Endothelial cell of umbilical vein (primary cell): ENCODE data around the gene KLF5. TPM values are rescaled to one million over a fixed set of nuclear protein-coding genes. Genes with fewer than 3 reads are reported as not detected.

Source experiments
- BruUV-seq: library from RNA; stranded (reverse); fragments of 400-500 nt; replicated peaks from 2 replicates; lab custom pipeline; 2021; lab: Mats Ljungman, UMichigan
- CTCF ChIA-PET: fragments of 300-600, 350-600 bp; sonication (Branson Sonifier 250); formaldehyde crosslinking; loops from one replicate; lab custom pipeline; 2021; ENCODE audit warnings: antibody characterized with exemption, inconsistent platforms; lab: Charles Lee
- POLR2A ChIA-PET: fragments of 300-600, 350-600 bp; sonication (Branson Sonifier 250); formaldehyde crosslinking; loops from one replicate; lab custom pipeline; 2021; ENCODE audit warnings: antibody characterized with exemption, inconsistent platforms; lab: Charles Lee
- DNase-seq: peaks from one replicate; pipeline ENCODE4 v3.0.0-alpha.2; 2011; ENCODE audit warnings: low read depth, low spot score
- FAIRE-seq: peaks from 2 replicates; lab custom pipeline; 2011; peaks lifted over from hg19 to GRCh38; lab: Jason Lieb, UNC
- H2AFZ ChIP-seq: 2 replicates; pipeline ENCODE4 v1.6.0; 2012; ENCODE audit warnings: low read depth, low read length, control low read depth, inconsistent platforms
- H3K27ac ChIP-seq: 2 replicates; pipeline ENCODE4 v1.5.1; 2011; ENCODE audit warnings: low read depth, mild to moderate bottlenecking, control low read depth, low read length, moderate library complexity; ENCODE audit not compliant: insufficient read depth
- H3K27me3 ChIP-seq, 2 experiments: 2 replicates each; pipeline versions ENCODE4 v1.6.0 to v1.6.1; 2011; ENCODE audit warnings: low read length in 2 of 2, mixed read lengths in 1 of 2; ENCODE audit not compliant: control insufficient read depth in 2 of 2, insufficient read depth in 2 of 2
- H3K36me3 ChIP-seq, 2 experiments: 2 replicates in 1 of 2; 3 replicates in 1 of 2; pipeline ENCODE4 v1.5.1; 2011; ENCODE audit warnings: low read length in 2 of 2, mild to moderate bottlenecking in 1 of 2, moderate library complexity in 1 of 2; ENCODE audit not compliant: control insufficient read depth in 2 of 2, insufficient read depth in 2 of 2; ENCODE audit errors: extremely low read depth in 1 of 2
- H3K4me1 ChIP-seq: 3 replicates; pipeline ENCODE4 v1.5.1; 2011; ENCODE audit warnings: mild to moderate bottlenecking, low read length; ENCODE audit not compliant: control insufficient read depth, insufficient read depth; ENCODE audit errors: extremely low read depth
- H3K4me2 ChIP-seq: 2 replicates; pipeline ENCODE4 v1.6.1; 2011; ENCODE audit warnings: low read length, control low read depth, mixed read lengths; ENCODE audit not compliant: insufficient read depth
- H3K4me3 ChIP-seq, 3 experiments: fragments of 200-600 bp in 1 of 3; sonication (generic), shearing (Covaris generic) in 1 of 3; replicated peaks in 1 of 3; 2 replicates each; pipeline ENCODE4 v1.5.1; 2011 to 2016; ENCODE audit warnings: control low read depth in 3 of 3, low read length in 3 of 3, mild to moderate bottlenecking in 2 of 3, inconsistent platforms in 1 of 3, low read depth in 1 of 3, moderate library complexity in 1 of 3; ENCODE audit not compliant: insufficient read depth in 1 of 3
- H3K79me2 ChIP-seq: 2 replicates; pipeline ENCODE4 v1.6.0; 2012; ENCODE audit warnings: low read length, inconsistent platforms; ENCODE audit not compliant: control insufficient read depth, insufficient read depth
- H3K9ac ChIP-seq: replicated peaks from 2 replicates; pipeline ENCODE3; 2011; ENCODE audit warnings: low read length, control low read depth; ENCODE audit not compliant: insufficient read depth; ENCODE audit errors: extremely low read depth
- H3K9me1 ChIP-seq: replicated peaks from 3 replicates; pipeline ENCODE4 v1.6.0; 2011; ENCODE audit warnings: mild to moderate bottlenecking, low read length; ENCODE audit not compliant: control insufficient read depth, insufficient read depth; ENCODE audit errors: extremely low read depth
- H3K9me3 ChIP-seq: replicated peaks from 2 replicates; pipeline ENCODE4 v1.5.1; 2012; ENCODE audit warnings: low read length, inconsistent platforms; ENCODE audit not compliant: control insufficient read depth, insufficient read depth
- H4K20me1 ChIP-seq: replicated peaks from 2 replicates; pipeline ENCODE3; 2011; ENCODE audit warnings: mild to moderate bottlenecking, low read length; ENCODE audit not compliant: control insufficient read depth, insufficient read depth; ENCODE audit errors: extremely low read depth
- EZH2 ChIP-seq: IDR thresholded peaks from 2 replicates; pipeline ENCODE4 v1.6.1; 2012; ENCODE audit warnings: borderline replicate concordance, low read depth, mild to moderate bottlenecking, moderate library complexity, low read length, inconsistent platforms; ENCODE audit not compliant: severe bottlenecking
- FOS ChIP-seq: IDR thresholded peaks from 2 replicates; pipeline ENCODE4 v1.6.1; 2011; ENCODE audit warnings: mild to moderate bottlenecking, low read length, moderate library complexity, borderline replicate concordance; ENCODE audit not compliant: insufficient read depth
- GATA2 ChIP-seq: IDR thresholded peaks from 2 replicates; pipeline ENCODE4 v1.7.0; 2011; ENCODE audit warnings: low read depth, mild to moderate bottlenecking, moderate library complexity, mixed read lengths, low read length; ENCODE audit not compliant: insufficient read length, insufficient read depth
- JUN ChIP-seq: IDR thresholded peaks from 2 replicates; pipeline ENCODE4 v1.6.1; 2011; ENCODE audit warnings: borderline replicate concordance, low read depth; ENCODE audit not compliant: insufficient read length, insufficient read depth
- MYC ChIP-seq: IDR thresholded peaks from one replicate; pipeline ENCODE4 v1.6.1; 2011; ENCODE audit warnings: mild to moderate bottlenecking, low read depth, low read length
- POLR2A ChIP-seq: IDR thresholded peaks from 2 replicates; pipeline ENCODE4 v1.6.1; 2012; ENCODE audit warnings: low read depth, mild to moderate bottlenecking, control low read depth, low read length
- POLR2AphosphoS5 ChIP-seq: IDR thresholded peaks from 2 replicates; pipeline ENCODE4 v1.6.1; 2012; ENCODE audit warnings: low read depth, mild to moderate bottlenecking, control low read depth, low read length, moderate library complexity; ENCODE audit not compliant: insufficient read depth
- dilution Hi-C: fragments of 300-500 bp; cut with MboI; formaldehyde crosslinking; loops from one replicate; pipeline ENCODE4 v1.15.0; 2019; ENCODE audit warnings: low sequenced_read_pairs; ENCODE audit not compliant: extremely low pct_ligation_motif_present
- intact Hi-C: fragments of 100-400 bp; cut with micrococcal nuclease; formaldehyde crosslinking; loops from one replicate; pipeline ENCODE4 v1.10.0; 2022
- polyA plus RNA-seq, 4 experiments: library from polyadenylated mRNA; depleted of rRNA in 3 of 4; stranded (reverse) in 3 of 4; unstranded in 1 of 4; fragments of >200 nt; gene quantifications; 2 replicates each; pipeline versions ENCODE4 v1.2.1 to v1.2.3, GENCODE V29; 2011 to 2012; ENCODE audit warnings: missing spikeins in 1 of 4
- total RNA-seq: library from RNA; stranded (reverse); gene quantifications from 2 replicates; pipeline ENCODE4 v1.2.3, GENCODE V29; 2021
- TF ChIP-seq, protein P1 (sequence below), 2 donors: IDR thresholded peaks; 1 replicate in 1 of 2; 2 replicates in 1 of 2; pipeline ENCODE4 v1.5.1; 2011; ENCODE audit warnings: low read length in 2 of 2, mild to moderate bottlenecking in 2 of 2, moderate library complexity in 2 of 2, control low read depth in 1 of 2, inconsistent platforms in 1 of 2, low read depth in 1 of 2; ENCODE audit not compliant: insufficient read depth in 1 of 2; ENCODE audit errors: extremely low read depth in 1 of 2
- TF ChIP-seq, protein P2 (sequence below): IDR thresholded peaks from 2 replicates; pipeline ENCODE4 v1.6.1; 2011; ENCODE audit not compliant: insufficient read depth, insufficient read length

The KLF5 gene
- total and polyA plus RNA-seq, 2 donors (not counting 3 experiments of a cell fraction or from before 2014, with no cell fraction given) = 1.7 to 4.0 TPM

DNA sequence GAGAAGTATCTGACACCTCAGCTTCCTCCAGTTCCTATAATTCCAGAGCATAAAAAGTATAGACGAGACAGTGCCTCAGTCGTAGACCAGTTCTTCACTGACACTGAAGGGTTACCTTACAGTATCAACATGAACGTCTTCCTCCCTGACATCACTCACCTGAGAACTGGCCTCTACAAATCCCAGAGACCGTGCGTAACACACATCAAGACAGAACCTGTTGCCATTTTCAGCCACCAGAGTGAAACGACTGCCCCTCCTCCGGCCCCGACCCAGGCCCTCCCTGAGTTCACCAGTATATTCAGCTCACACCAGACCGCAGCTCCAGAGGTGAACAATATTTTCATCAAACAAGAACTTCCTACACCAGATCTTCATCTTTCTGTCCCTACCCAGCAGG is 3.1 kb downstream of the KLF5 start:
- POLR2A ChIA-PET = no interaction called here
- H3K27ac ChIP-seq = no peak overlapping the region
- no peak overlapping the region for H3K9ac ChIP-seq

More for the DNA sequence above, 3.1 kb downstream of the KLF5 start:
- TF ChIP-seq POLR2AphosphoS5 (no peak), JUN (no peak), FOS (no peak), EZH2 (no peak), GATA2 (no peak), MYC (no peak), POLR2A (no peak)
- TF ChIP-seq, protein P1, sequence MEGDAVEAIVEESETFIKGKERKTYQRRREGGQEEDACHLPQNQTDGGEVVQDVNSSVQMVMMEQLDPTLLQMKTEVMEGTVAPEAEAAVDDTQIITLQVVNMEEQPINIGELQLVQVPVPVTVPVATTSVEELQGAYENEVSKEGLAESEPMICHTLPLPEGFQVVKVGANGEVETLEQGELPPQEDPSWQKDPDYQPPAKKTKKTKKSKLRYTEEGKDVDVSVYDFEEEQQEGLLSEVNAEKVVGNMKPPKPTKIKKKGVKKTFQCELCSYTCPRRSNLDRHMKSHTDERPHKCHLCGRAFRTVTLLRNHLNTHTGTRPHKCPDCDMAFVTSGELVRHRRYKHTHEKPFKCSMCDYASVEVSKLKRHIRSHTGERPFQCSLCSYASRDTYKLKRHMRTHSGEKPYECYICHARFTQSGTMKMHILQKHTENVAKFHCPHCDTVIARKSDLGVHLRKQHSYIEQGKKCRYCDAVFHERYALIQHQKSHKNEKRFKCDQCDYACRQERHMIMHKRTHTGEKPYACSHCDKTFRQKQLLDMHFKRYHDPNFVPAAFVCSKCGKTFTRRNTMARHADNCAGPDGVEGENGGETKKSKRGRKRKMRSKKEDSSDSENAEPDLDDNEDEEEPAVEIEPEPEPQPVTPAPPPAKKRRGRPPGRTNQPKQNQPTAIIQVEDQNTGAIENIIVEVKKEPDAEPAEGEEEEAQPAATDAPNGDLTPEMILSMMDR (IDR thresholded peaks at IDR 0.05; ENCODE audit: extremely low read depth in 1 of 2, insufficient read depth in 1 of 2, low read depth in 1 of 2, low read length in 2 of 2) = no peak
- TF ChIP-seq, protein P2, sequence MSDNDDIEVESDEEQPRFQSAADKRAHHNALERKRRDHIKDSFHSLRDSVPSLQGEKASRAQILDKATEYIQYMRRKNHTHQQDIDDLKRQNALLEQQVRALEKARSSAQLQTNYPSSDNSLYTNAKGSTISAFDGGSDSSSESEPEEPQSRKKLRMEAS = no peak
- Histone ChIP-seq H3K27me3 (no peaks in the 10 kb centered on the region), H2AFZ (no peak overlapping the region), H3K4me3 (no peak overlapping the region), H3K4me1 (peaks cover 20% of the 10 kb centered on the region), H3K79me2 (no peaks in the 10 kb centered on the region), H3K36me3 (no peaks in the 10 kb centered on the region), H3K9me3 (no peaks in the 10 kb centered on the region), H3K4me2 (no peak overlapping the region), H4K20me1 (no peaks in the 10 kb centered on the region), H3K9me1 (no peaks in the 10 kb centered on the region)
- FAIRE-seq (no peak), DNase-seq (no peak)
- intact Hi-C loops (no loop called here), dilution Hi-C loops (no loop called here)
- no TSS peak for BruUV-seq
- CTCF ChIA-PET = interaction anchor here (1.5 kb wide), 1 partner anchor 11 kb away, joined by 5 read pairs; no protein-coding TSS in a partner anchor
